ENCODE data around the gene KCNMB4.

DNA sequence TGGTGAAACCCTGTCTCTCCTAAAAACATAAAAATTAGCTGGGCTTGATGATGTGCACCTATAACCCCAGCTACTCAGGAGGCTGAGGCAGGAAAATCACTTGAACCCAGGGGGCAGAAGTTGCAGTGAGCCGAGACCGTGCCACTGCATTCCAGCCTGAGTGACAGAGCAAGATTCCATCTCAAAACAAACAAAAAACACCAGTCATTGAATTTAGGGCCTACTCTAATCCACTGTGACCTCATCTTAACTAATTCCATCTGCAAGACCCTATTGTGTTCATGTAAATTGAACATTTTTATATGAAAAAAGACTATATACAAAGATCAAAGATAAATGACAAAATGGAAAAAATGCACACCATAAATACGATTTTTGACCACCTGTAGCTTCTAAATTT lies 17.8 kb downstream of the KCNMB4 start:
- TF ChIP-seq RNF2 (IDR thresholded peaks at IDR 0.05; ENCODE audit: borderline replicate concordance, low read depth) (no peak), MAZ (IDR thresholded peaks at IDR 0.05; ENCODE audit: borderline replicate concordance, low read depth, low read length) (no peak), MAX (IDR thresholded peaks at IDR 0.05) (no peak), POLR2AphosphoS2 (conservative IDR thresholded peaks at IDR 0.05; ENCODE audit: low read length) (no peak), SMC3 (IDR thresholded peaks at IDR 0.05) (no peak), POLR2A (IDR thresholded peaks at IDR 0.05; ENCODE audit: low read length) (no peak)
- TF ChIP-seq, protein P1, sequence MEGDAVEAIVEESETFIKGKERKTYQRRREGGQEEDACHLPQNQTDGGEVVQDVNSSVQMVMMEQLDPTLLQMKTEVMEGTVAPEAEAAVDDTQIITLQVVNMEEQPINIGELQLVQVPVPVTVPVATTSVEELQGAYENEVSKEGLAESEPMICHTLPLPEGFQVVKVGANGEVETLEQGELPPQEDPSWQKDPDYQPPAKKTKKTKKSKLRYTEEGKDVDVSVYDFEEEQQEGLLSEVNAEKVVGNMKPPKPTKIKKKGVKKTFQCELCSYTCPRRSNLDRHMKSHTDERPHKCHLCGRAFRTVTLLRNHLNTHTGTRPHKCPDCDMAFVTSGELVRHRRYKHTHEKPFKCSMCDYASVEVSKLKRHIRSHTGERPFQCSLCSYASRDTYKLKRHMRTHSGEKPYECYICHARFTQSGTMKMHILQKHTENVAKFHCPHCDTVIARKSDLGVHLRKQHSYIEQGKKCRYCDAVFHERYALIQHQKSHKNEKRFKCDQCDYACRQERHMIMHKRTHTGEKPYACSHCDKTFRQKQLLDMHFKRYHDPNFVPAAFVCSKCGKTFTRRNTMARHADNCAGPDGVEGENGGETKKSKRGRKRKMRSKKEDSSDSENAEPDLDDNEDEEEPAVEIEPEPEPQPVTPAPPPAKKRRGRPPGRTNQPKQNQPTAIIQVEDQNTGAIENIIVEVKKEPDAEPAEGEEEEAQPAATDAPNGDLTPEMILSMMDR (IDR thresholded peaks at IDR 0.05): no peak
